IPS-18c (cell line): ENCODE measurements around the gene ZBED5.
"Not testable (repeated sequence)": the region's sequence is repeated elsewhere in the genome, so short reads cannot be mapped to it uniquely, and the experiment has no call there.

Source experiments
- H3K4me3 ChIP-seq: 2 replicates; pipeline ENCODE4 v1.7.0; 2013; ENCODE audit warnings: low read depth, mild to moderate bottlenecking, low read length, moderate library complexity; ENCODE audit not compliant: insufficient read depth
- H3K9me3 ChIP-seq: one replicate; pipeline ENCODE4 v1.6.1; 2013; ENCODE audit warnings: mild to moderate bottlenecking, low read length, moderate library complexity; ENCODE audit not compliant: control insufficient read depth, insufficient read depth

ZBED5 gene

GRCh38 chr11:10886652-10887250, 28.9 kb upstream of the ZBED5 start:
- no peak overlapping the region for H3K4me3 ChIP-seq
- peaks cover 5% of the 10 kb centered on the region for H3K9me3 ChIP-seq

- Histone ChIP-seq H3K9me3 (peaks cover 5% of the 10 kb centered on the region), H3K4me3 (no peak overlapping the region)
These were observed 28.0 kb upstream of the ZBED5 start for GRCh38 chr11:10885703-10886363.

DNA sequence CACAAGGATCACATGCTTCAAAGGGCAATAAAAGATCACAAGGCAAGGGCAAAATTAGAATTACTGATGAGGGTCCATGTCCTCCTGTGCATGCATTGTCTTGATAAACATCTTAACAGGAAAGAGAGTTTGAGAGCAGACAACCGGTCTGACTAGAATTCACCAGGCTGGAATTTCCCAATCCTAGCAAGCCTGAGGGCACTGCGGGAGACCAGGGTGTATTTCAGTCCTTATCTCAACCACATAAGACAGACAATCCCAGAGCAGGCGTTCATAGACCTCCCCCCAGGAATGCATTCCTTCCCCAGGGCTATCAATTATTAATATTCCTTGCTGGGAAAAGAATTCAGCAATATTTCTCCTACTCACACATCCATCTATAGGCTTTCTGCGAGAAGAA, 26.4 kb upstream of the ZBED5 start:
- H3K4me3 ChIP-seq, H3K9me3 ChIP-seq: not testable (repeated sequence)

DNA sequence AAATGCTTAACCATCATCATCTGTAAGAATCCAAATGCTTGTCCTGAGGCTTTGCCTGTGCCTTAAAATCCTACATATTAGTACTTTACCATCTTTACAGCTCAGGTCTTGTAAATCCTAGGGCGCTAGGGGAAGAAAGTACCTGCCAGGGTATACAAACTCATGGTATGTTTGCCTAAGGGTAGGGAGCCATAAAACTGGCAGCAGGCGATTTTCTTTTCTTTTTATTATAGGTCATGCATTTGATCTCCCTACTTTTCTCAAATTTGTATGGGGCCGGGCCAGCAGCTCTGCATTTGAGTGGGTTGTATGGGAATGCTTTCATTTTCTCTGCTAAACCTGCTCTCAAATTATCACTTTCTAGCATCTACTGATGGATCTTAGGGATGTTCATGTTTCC, 24.0 kb upstream of the ZBED5 start:
- H3K9me3 ChIP-seq = peaks cover 5% of the 10 kb centered on the region
- no peak overlapping the region for H3K4me3 ChIP-seq

GRCh38 chr11:10878408-10879214, 20.8 kb upstream of the ZBED5 start:
- no peak overlapping the region for H3K4me3 ChIP-seq
- H3K9me3 ChIP-seq = no peaks in the 10 kb centered on the region

DNA sequence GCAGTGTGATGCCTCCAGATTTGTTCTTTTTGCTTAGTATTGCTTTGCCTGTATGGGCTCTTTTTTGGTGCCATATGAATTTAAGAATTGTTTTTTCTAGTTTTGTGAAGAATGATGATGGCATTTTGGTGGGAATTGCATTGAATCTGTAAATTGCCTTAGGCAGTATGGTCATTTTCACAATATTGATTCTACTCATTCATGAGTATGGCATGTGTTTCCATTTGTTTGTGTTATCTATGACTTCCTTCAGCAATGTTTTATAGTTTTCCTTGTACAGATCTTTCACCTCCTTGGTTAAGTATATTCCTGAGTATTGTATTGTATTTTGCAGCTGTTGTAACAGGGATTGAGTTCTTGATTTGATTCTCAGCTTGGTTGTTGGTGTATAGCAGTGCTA, 18.3 kb upstream of the ZBED5 start:
- Histone ChIP-seq H3K4me3 (no peak overlapping the region), H3K9me3 (no peaks in the 10 kb centered on the region)

DNA sequence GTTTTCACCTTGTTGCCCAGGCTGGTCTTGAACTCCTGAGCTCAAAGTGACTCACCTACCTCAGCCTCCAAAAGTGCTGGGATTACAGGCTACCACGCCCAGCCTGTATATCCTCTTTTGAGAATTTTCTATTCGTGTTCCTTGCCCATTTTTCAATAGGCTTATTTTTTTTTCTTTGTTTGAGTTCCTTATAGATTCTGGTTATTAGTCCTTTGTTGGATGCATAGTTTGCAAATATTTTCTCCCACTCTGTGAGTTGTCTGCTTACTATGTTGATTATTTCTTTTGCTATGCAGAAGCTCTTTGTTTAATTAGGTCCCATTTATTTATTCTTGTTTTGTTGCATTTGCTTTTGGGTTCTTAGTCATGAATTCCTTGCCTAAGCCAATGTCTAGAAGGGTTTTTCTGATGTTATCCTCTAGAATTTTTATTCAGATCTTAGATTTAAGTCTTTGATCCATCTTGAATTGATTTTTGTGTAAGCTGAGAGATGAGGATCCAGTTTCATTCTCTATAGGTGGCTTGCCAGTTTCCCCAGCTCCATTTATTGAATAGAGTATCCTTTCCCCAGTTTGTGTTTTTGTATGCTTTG, 17.7 kb upstream of the ZBED5 start:
- H3K4me3 ChIP-seq = no peak overlapping the region
- no peaks in the 10 kb centered on the region for H3K9me3 ChIP-seq

DNA sequence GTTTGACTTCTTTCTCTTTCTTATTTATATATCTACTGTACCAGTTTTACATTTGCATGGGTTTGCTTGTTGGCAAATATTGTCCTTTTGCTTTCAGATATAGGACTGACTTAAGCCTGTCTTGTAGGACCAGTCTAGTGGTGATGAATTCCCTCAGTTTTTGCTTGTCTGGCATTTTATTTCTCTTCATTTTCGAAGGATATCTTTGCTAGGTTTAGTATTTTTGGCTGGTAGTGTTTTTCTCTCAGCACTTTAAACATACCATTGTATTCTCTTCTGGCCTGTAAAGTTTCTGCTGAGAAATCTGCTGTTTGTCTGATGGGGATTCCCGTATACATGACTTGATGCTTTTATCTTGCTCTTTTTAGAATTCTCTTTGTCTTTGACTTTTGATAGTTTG, 14.2 kb upstream of the ZBED5 start:
- no peaks in the 10 kb centered on the region for H3K9me3 ChIP-seq
- no peak overlapping the region for H3K4me3 ChIP-seq

DNA sequence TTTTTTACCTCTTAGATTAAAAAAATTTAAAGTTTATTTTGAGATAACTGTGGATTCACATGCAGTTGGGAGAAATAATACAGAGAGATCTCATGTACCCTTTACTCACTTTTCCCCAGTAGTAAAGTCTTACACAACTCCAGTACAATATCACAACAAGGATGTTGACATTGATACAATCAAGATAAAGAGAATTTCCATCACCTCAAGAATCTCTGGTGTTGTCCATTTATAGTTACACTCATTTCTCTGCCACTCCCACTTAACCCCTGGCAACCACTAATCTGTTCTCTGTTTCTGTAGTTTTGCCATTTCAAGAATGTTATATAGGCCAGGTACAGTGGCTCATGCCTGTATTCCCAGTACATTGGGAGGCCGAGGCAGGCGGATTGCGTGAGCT, 10.5 kb upstream of the ZBED5 start:
- Histone ChIP-seq H3K4me3 (no peak overlapping the region), H3K9me3 (no peaks in the 10 kb centered on the region)

GRCh38 chr11:10866893-10867331, 9.1 kb upstream of the ZBED5 start:
- Histone ChIP-seq H3K4me3 (no peak overlapping the region), H3K9me3 (no peaks in the 10 kb centered on the region)

- Histone ChIP-seq H3K9me3 (no peaks in the 10 kb centered on the region), H3K4me3 (no peak overlapping the region)
These were observed 8.0 kb upstream of the ZBED5 start for GRCh38 chr11:10865837-10866270.

- H3K4me3 ChIP-seq = no peak overlapping the region
These were observed 6.8 kb upstream of the ZBED5 start for GRCh38 chr11:10864688-10865087.

DNA sequence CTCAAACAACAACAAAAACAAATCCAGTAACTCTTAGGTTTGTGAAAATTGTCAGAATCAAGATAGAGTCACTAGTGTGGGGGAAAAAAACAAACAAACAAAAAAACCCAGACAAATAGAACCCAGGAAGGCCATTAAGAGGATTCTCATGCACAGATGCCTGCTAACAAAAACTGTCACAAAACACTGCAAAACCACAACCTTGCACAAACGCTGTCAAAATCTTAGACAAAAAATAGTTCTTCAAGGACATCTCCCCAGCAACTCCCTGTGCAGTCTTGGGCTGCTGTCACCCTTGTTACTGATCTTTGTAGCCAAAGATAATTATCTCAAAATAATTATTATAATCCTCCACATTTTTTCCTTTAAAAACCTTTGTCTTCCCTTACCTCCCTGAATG, 4.6 kb upstream of the ZBED5 start:
- Histone ChIP-seq H3K4me3 (no peak overlapping the region), H3K9me3 (no peaks in the 10 kb centered on the region)

More at GRCh38 chr11:10864688-10865087, 6.8 kb upstream of the ZBED5 start:
- H3K9me3 ChIP-seq = no peaks in the 10 kb centered on the region

DNA sequence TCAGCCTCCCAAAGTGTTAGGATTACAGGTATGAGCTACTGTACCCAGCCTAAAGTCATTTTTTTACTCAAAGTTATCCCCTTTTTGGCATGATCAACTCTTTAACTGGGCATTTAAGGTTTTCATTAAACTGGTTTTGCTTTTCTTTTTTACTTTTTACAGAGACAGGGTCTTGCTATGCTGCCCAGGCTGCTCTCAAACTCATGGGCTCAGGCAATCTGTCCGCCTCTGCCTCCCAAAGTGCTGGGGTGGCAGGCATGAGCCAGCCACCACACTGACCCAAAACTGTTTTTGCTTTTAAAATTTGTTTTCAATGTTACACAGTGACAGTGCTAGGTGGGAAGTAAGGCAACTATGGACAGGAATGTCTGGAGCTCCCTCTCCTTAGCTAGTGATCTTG, 3.9 kb upstream of the ZBED5 start:
- no peaks in the 10 kb centered on the region for H3K9me3 ChIP-seq
- no peak overlapping the region for H3K4me3 ChIP-seq

DNA sequence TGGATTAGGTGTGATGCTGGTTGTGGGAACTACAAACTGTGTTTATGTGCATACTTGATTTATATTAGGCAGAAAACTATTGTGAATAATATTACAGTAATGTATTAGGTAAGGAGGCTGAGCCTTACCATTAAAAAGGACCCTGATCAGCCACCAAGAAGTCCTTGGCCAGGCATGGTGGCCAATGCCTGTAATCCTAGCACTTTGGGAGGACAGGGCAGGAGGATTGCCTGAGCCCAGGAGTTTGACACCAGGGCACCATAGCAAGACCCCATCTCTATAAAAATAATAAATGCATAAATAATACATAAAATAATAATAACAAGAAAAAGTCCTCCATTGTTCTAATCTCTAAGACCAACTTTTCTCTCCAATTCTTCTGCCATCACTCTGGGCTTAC, 3.2 kb upstream of the ZBED5 start:
- Histone ChIP-seq H3K4me3 (no peak overlapping the region), H3K9me3 (no peaks in the 10 kb centered on the region)

- Histone ChIP-seq H3K4me3 (peak overlapping the region; percentile 99), H3K9me3 (no peaks in the 10 kb centered on the region)
These were observed 829 bp upstream of the ZBED5 start for GRCh38 chr11:10858439-10859325.

DNA sequence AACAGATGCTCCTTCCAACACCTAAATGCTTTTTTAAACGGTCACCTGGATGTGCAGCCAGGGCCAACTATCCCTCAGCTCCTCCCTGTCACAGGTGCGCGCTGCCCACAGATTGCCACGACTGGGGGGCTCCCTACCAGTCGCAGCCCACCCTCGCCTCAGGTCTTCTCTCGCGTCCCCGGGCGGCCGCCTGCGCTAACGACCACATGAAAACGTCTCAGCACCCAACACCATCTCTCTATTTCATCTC, 469 bp downstream of the ZBED5 start:
- H3K9me3 ChIP-seq = no peaks in the 10 kb centered on the region
- peak overlapping the region; percentile 99 for H3K4me3 ChIP-seq
